Fibroblast of skin of abdomen (primary cell): Measurements from ENCODE around the gene OMP.

Experiments used
- DNase-seq: peaks from one replicate; pipeline ENCODE4 v3.0.0-alpha.2; 2013

OMP gene

GRCh38 chr11:77142091-77142975 is 39.7 kb downstream of the OMP start:
- no peak for DNase-seq

- no peak for DNase-seq
Measured at GRCh38 chr11:77143405-77144020, 40.9 kb downstream of the OMP start.

GRCh38 chr11:77144196-77144856 is 41.7 kb downstream of the OMP start:
- DNase-seq, result no peak

DNA sequence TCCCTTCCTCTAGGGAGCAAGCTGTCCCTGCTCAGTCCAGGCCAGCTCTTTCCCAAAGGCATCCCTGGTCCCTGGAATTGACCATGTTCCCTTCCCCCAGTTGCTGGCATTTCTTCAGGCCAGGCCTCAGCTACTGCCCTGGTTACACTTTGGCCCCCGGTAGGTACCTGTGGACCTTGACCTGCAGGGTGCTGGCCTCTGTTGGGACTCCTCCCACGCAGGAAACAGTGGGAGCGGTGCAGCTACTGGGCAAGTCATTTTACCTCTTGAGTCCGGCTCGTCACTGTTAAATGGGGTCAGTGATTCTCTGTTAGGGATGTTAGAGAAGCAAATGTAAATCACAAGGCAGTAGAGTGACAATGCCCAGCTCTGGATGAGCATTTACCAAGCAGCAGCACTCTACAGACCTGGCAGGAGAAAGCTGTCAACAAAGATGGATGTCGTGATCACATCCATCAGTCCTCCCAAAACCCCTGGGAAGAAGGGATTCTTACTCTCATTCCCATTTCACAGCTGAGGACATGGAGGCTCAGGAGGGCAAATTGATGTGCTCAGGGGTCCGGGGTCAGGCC is 42.3 kb downstream of the OMP start:
- no peak for DNase-seq

GRCh38 chr11:77146261-77147035 is 43.8 kb downstream of the OMP start:
- no peak for DNase-seq

DNA sequence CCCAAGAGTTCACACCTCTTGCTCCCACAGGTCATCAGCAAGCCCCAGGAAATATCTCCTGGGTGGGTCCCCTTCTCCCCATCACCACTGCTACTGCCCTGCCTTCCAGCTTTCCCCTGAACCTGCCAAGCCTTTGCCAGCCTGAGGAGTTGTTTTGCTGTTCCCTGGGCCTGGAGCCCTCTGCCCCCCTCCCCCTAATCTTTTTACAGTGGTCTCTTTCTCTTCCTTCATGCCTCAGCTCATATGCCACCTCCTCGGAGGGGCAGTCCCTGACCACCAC is 44.3 kb downstream of the OMP start:
- no peak for DNase-seq

DNA sequence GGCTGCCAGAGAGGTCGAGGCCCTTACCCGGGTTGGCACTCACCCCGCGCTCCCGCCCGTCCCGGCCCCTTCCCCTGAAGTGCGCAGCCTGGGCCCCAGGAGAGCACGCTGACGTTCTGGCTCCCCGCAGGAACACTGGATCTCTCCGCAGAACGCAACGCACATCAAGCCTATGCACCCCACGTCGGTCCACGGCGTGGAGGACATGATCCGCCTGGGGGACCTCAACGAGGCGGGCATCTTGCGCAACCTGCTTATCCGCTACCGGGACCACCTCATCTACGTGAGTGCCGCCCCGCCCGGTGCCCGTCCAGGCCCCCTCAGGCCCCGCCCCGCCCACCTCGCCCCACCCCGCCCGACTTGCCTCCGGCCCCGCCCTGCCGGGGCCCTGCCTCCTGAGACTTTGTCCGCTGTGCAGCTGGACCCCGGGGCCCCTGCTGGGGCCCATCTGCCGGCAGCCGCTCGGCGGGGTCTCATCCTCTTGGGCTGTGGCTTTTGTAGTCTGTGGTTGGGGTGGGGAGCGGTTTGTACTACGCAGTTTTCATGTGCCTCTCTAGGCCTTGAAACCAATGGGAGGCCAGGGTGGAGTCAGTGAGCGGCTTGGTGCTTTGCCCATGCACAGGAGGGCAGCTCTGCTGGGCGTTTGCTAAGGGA is 45.2 kb downstream of the OMP start:
- no peak for DNase-seq

DNA sequence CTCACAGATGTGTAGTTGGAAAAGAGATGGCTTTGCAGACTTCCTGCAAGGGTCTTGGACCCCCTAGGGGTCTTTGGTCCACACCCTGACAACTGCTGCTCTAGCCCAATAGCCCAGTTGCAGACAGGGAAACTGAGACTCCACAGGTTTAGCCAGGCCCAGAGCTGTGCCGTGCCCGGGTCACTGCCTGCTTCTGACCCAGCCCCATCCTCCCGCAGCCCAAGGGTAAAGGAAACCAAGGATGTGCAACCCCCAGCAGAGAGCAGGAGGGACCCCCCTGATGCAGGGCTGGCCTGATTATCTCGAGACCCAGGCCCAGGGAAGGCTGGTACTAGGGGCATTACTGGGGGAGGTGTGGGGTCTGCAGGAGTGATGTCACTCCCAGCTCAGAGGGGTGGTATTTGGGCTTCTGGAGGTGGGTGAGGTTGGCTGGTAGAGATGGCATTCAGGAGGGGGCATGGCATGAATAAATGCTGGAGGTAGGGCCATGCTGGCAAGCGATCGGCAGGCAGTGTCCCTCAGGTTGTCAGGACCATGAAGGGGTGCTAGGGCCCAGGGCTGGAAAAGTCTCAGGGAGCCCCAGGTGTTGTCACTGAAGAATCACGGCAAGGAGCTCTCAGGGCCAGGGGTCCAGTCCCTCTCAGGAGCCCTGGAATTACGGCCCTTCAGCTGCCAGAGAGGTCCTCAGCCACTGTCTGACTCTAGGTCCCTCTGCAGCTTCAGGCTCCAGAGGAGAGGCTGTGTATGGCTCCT is 46.5 kb downstream of the OMP start:
- no peak for DNase-seq

DNA sequence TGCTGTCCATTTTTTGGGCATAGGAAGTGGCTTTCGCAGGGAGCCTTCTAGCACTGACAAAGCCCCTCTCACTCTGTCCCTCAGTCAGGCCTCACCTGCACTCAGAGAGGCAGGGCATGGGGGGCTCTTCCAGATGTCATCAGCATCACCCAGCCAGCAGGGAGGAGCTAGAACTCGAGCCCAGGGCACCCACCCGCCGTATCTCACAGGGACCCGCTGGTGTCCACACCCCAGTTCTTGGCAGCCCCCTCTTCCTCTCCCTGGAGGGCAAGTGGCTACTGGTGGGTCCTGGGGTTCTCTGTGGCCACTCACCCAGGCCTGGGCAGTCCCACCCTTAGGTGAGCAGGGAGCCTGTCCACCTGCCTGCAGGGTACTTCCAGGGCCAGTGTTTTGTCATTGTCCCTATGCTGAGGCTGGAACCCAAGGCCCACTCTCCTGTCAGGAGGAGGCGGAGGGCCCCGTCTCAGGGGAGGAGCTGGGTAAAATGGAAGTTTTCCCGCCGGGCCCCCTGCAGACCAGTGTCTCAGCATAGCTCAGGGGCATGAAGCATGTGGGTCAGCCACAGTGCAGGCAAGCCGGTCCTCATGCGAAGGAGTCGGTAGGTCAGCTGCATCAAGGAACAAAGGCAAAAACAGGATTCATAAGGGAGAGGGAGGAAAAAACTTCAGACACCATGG is 47.2 kb downstream of the OMP start:
- DNase-seq, result no peak

DNA sequence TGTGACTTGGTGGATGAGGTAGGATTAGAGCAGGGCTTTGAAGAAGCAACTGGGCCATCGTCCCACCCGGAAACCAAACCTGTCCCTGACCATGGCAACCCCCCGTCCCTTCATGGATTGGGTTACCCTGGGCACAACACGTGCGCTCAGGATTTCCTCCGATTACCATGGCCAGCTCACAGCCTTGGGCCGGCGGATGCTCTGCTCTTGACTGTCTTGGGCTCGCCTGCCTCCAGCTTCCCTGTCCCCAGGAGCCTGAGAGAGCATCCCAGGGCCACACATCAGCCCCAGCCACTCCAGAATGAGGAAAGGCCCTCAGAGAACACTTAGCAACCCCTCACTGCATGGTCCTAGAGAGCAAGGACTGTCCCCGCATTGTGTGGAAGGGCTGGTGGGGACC is 48.2 kb downstream of the OMP start:
- DNase-seq, result no peak

- DNase-seq, result peak; percentile 27
Measured at GRCh38 chr11:77151804-77152509, 49.3 kb downstream of the OMP start.

GRCh38 chr11:77152846-77153245 is 50.2 kb downstream of the OMP start:
- DNase-seq, result peak; percentile 16
